Loucy (cell line): ENCODE measurements around the gene DCAF6.

Experiments used
- H2AFZ ChIP-seq: fragments of 200-600 bp; sonication (generic); 2 replicates; pipeline ENCODE4 v1.6.0; 2016; ENCODE audit warnings: antibody characterized with exemption, mild to moderate bottlenecking, low read length, moderate library complexity
- H3F3A ChIP-seq: fragments of 200-600 bp; 2 replicates; pipeline ENCODE4 v1.6.0; 2016; ENCODE audit warnings: antibody characterized with exemption, low read depth, mild to moderate bottlenecking
- H3K27me3 ChIP-seq: fragments of 200-600 bp; sonication (generic); 2 replicates; pipeline ENCODE4 v1.6.1; 2014; ENCODE audit warnings: low read length, mild to moderate bottlenecking; ENCODE audit not compliant: insufficient read depth, poor library complexity, severe bottlenecking
- H3K36me3 ChIP-seq: fragments of 200-600 bp; sonication (generic); 2 replicates; pipeline ENCODE4 v1.6.1; 2016; ENCODE audit warnings: low read length; ENCODE audit not compliant: insufficient read depth
- H3K4me1 ChIP-seq: fragments of 200-600 bp; sonication (generic); 2 replicates; pipeline ENCODE4 v1.5.1; 2014; ENCODE audit warnings: low read length, mild to moderate bottlenecking; ENCODE audit not compliant: insufficient read depth, poor library complexity, severe bottlenecking
- H3K4me2 ChIP-seq: fragments of 200-600 bp; sonication (generic); 2 replicates; pipeline ENCODE4 v1.6.0; 2014; ENCODE audit warnings: antibody characterized with exemption, low read length, low read depth, mild to moderate bottlenecking; ENCODE audit not compliant: poor library complexity, severe bottlenecking
- H3K4me3 ChIP-seq: fragments of 200-600 bp; sonication (generic); 2 replicates; pipeline ENCODE4 v1.5.1; 2014; ENCODE audit warnings: low read length, mild to moderate bottlenecking, mixed read lengths; ENCODE audit not compliant: poor library complexity, severe bottlenecking
- H3K79me2 ChIP-seq: fragments of 200-600 bp; sonication (generic); 2 replicates; pipeline ENCODE4 v1.6.1; 2014; ENCODE audit warnings: low read length; ENCODE audit not compliant: insufficient read depth
- H3K9ac ChIP-seq: fragments of 200-600 bp; sonication (generic); 2 replicates; pipeline ENCODE4 v1.6.0; 2014; ENCODE audit warnings: mild to moderate bottlenecking, low read depth, low read length, moderate library complexity; ENCODE audit not compliant: poor library complexity, severe bottlenecking
- H3K9me2 ChIP-seq: fragments of 200-600 bp; sonication (generic); replicated peaks from 2 replicates; pipeline ENCODE4 v1.6.1; 2016; ENCODE audit warnings: low read depth, low read length, mixed read lengths
- H3K9me3 ChIP-seq: fragments of 200-600 bp; sonication (generic); 2 replicates; pipeline ENCODE4 v1.6.1; 2014; ENCODE audit warnings: mild to moderate bottlenecking, antibody characterized with exemption, low read length, low read depth; ENCODE audit not compliant: insufficient read depth
- H4K20me1 ChIP-seq: fragments of 200-600 bp; sonication (generic); 2 replicates; pipeline ENCODE4 v1.6.0; 2014; ENCODE audit warnings: antibody characterized with exemption, low read length, mild to moderate bottlenecking; ENCODE audit not compliant: insufficient read depth, poor library complexity, severe bottlenecking
- CTCF ChIP-seq: fragments of 200-600 bp; sonication (generic); conservative IDR thresholded peaks from 2 replicates; pipeline ENCODE4 v1.5.1; 2014; ENCODE audit warnings: mild to moderate bottlenecking, antibody characterized with exemption, low read length
- EZH2phosphoT487 ChIP-seq: fragments of 200-600 bp; IDR thresholded peaks from 2 replicates; pipeline ENCODE4 v1.6.1; 2018; ENCODE audit warnings: antibody characterized with exemption, mild to moderate bottlenecking, moderate library complexity, borderline replicate concordance

DCAF6 gene

GRCh38 chr1:168035345-168035744, 98.9 kb downstream of the DCAF6 start:
- Histone ChIP-seq H3K4me3 (no peak overlapping the region), H3K4me1 (no peaks in the 10 kb centered on the region), H4K20me1 (no peaks in the 10 kb centered on the region), H3K9ac (no peak overlapping the region), H3K79me2 (no peaks in the 10 kb centered on the region), H3K4me2 (no peak overlapping the region), H3K36me3 (no peaks in the 10 kb centered on the region), H3K9me3 (no peaks in the 10 kb centered on the region), H3K9me2 (no peaks in the 10 kb centered on the region), H2AFZ (no peak overlapping the region), H3F3A (no peaks in the 10 kb centered on the region), H3K27me3 (no peaks in the 10 kb centered on the region)
- TF ChIP-seq CTCF (no peak), EZH2phosphoT487 (no peak)

DNA sequence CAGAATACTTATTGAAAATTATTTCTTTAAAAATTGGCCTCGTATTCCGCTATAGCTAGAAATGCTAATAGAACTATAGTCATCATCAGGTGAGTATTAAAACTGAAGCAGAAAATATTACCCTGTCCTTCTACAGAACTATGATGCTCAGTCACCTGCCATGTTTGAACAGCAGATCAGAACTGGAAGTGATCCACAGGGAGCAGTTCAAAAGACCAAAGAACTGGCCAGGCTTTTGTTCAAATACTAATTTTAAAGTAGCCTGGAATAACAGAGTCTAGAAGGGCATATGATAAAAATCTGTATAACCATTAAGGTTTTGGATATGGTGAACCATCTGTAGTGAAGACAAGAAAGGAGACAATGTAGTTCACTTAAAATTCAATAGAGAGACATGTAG, 105.9 kb downstream of the DCAF6 start:
- no peaks in the 10 kb centered on the region for H3K79me2 ChIP-seq
- peaks cover 30% of the 10 kb centered on the region; the same call in 1 of the 2 replicates for H3K36me3 ChIP-seq
- no peaks in the 10 kb centered on the region for H3F3A ChIP-seq
- no peaks in the 10 kb centered on the region for H3K9me2 ChIP-seq
- no peaks in the 10 kb centered on the region for H3K9me3 ChIP-seq
- TF ChIP-seq EZH2phosphoT487: no peak
- TF ChIP-seq CTCF: no peak
- no peaks in the 10 kb centered on the region for H3K27me3 ChIP-seq
- no peak overlapping the region for H3K4me3 ChIP-seq
- H3K4me2 ChIP-seq: no peak overlapping the region
- no peaks in the 10 kb centered on the region for H4K20me1 ChIP-seq
- no peak overlapping the region for H2AFZ ChIP-seq
- H3K9ac ChIP-seq: no peak overlapping the region
- H3K4me1 ChIP-seq: no peaks in the 10 kb centered on the region

- Histone ChIP-seq H2AFZ (no peak overlapping the region), H3K27me3 (no peaks in the 10 kb centered on the region), H3K4me3 (no peak overlapping the region), H3K4me1 (no peaks in the 10 kb centered on the region), H3K9me2 (no peaks in the 10 kb centered on the region), H3K79me2 (no peaks in the 10 kb centered on the region), H3K9me3 (no peaks in the 10 kb centered on the region), H3K36me3 (peaks cover 30% of the 10 kb centered on the region; the same call in 1 of the 2 replicates), H3K4me2 (no peak overlapping the region), H3F3A (no peaks in the 10 kb centered on the region), H3K9ac (no peak overlapping the region), H4K20me1 (no peaks in the 10 kb centered on the region)
- TF ChIP-seq EZH2phosphoT487 (no peak), CTCF (no peak)
Measured at GRCh38 chr1:168045311-168045710, 108.8 kb downstream of the DCAF6 start.
